Mesenchymal stem cell (in vitro differentiated cells and primary cell): ENCODE results near the gene AUTS2.

Experiments
- DNase-seq: peaks from one replicate; pipeline ENCODE4 v3.0.0-alpha.2; 2013
- H2AFZ ChIP-seq: one replicate; pipeline ENCODE4 v1.6.1; 2013; ENCODE audit warnings: low read depth, mild to moderate bottlenecking, control low read depth, inconsistent platforms, low read length, moderate library complexity
- H2AK5ac ChIP-seq: 2 replicates; pipeline ENCODE4 v1.6.1; 2013; ENCODE audit warnings: low read length, moderate library complexity, mild to moderate bottlenecking, inconsistent platforms; ENCODE audit not compliant: severe bottlenecking
- H2BK120ac ChIP-seq: one replicate; pipeline ENCODE4 v1.6.1; 2013; ENCODE audit warnings: low read depth, mild to moderate bottlenecking, inconsistent platforms, low read length, moderate library complexity
- H2BK12ac ChIP-seq, 2 experiments: one replicate each; pipeline ENCODE4 v1.6.1; 2013; ENCODE audit warnings: inconsistent platforms in 2 of 2, low read length in 2 of 2, mild to moderate bottlenecking in 2 of 2, moderate library complexity in 2 of 2, control low read depth in 1 of 2
- H2BK15ac ChIP-seq: one replicate; pipeline ENCODE4 v1.6.1; 2013; ENCODE audit warnings: mild to moderate bottlenecking, low read depth, inconsistent platforms; ENCODE audit not compliant: poor library complexity, severe bottlenecking
- H2BK5ac ChIP-seq: 2 replicates; pipeline ENCODE4 v1.6.1; 2013; ENCODE audit warnings: low read depth, mild to moderate bottlenecking, low read length, control low read depth, inconsistent platforms; ENCODE audit not compliant: poor library complexity, severe bottlenecking
- H3K14ac ChIP-seq, 2 experiments: one replicate each; pipeline ENCODE4 v1.6.1; 2013; ENCODE audit warnings: inconsistent platforms in 2 of 2, low read length in 2 of 2, control low read depth in 1 of 2, mild to moderate bottlenecking in 1 of 2, moderate library complexity in 1 of 2
- H3K18ac ChIP-seq, 2 experiments: one replicate each; pipeline ENCODE4 v1.6.1; 2013; ENCODE audit warnings: inconsistent platforms in 2 of 2, low read length in 2 of 2, control low read depth in 1 of 2, low read depth in 1 of 2, mild to moderate bottlenecking in 1 of 2
- H3K23ac ChIP-seq, 2 experiments: one replicate each; pipeline ENCODE4 v1.6.1; 2013; ENCODE audit warnings: inconsistent platforms in 2 of 2, low read length in 2 of 2, mild to moderate bottlenecking in 2 of 2, moderate library complexity in 2 of 2, control low read depth in 1 of 2
- H3K27ac ChIP-seq: 2 replicates; pipeline ENCODE4 v1.5.1; 2013; ENCODE audit warnings: mild to moderate bottlenecking, moderate library complexity, low read length, control low read depth, inconsistent platforms; ENCODE audit not compliant: poor library complexity, severe bottlenecking
- H3K27me3 ChIP-seq, 2 experiments: 2 replicates each; pipeline versions ENCODE4 v1.6.1 to v1.7.0; 2013; ENCODE audit warnings: low read length in 2 of 2, mild to moderate bottlenecking in 2 of 2, moderate library complexity in 2 of 2, control low read depth in 1 of 2, inconsistent platforms in 1 of 2; ENCODE audit not compliant: control insufficient read depth in 1 of 2, insufficient read depth in 1 of 2
- H3K36me3 ChIP-seq, 2 experiments: 2 replicates each; pipeline versions ENCODE4 v1.6.1 to v1.7.0; 2013; ENCODE audit warnings: low read length in 2 of 2, control low read depth in 1 of 2, inconsistent platforms in 1 of 2, low read depth in 1 of 2, mild to moderate bottlenecking in 1 of 2; ENCODE audit not compliant: insufficient read depth in 2 of 2, control insufficient read depth in 1 of 2
- H3K4ac ChIP-seq, 2 experiments: one replicate each; pipeline ENCODE4 v1.6.1; 2013; ENCODE audit warnings: inconsistent platforms in 2 of 2, low read length in 2 of 2, mild to moderate bottlenecking in 2 of 2, moderate library complexity in 2 of 2, control low read depth in 1 of 2, low read depth in 1 of 2
- H3K4me1 ChIP-seq: 2 replicates; pipeline ENCODE4 v1.6.1; 2013; ENCODE audit warnings: low read depth, low read length, control low read depth; ENCODE audit not compliant: control insufficient read depth, insufficient read depth
- H3K4me2 ChIP-seq: 2 replicates; pipeline ENCODE4 v1.6.1; 2013; ENCODE audit warnings: low read length, mild to moderate bottlenecking, inconsistent platforms; ENCODE audit not compliant: poor library complexity, severe bottlenecking
- H3K4me3 ChIP-seq, 2 experiments: 2 replicates each; pipeline versions ENCODE4 v1.5.1 to v1.7.0; 2013; ENCODE audit warnings: low read length in 2 of 2, mild to moderate bottlenecking in 2 of 2, control low read depth in 1 of 2, low read depth in 1 of 2; ENCODE audit not compliant: insufficient read depth in 1 of 2
- H3K79me1 ChIP-seq: replicated peaks from 2 replicates; pipeline ENCODE4 v1.6.1; 2013; ENCODE audit warnings: mild to moderate bottlenecking, control low read depth, low read length, inconsistent platforms; ENCODE audit not compliant: poor library complexity, severe bottlenecking
- H3K9ac ChIP-seq: 2 replicates; pipeline ENCODE4 v1.7.0; 2013; ENCODE audit warnings: mild to moderate bottlenecking, low read length, moderate library complexity
- H3K9me3 ChIP-seq: 2 replicates; pipeline ENCODE4 v1.7.0; 2013; ENCODE audit warnings: mild to moderate bottlenecking, low read length; ENCODE audit not compliant: control insufficient read depth
- H4K8ac ChIP-seq: one replicate; pipeline ENCODE4 v1.6.1; 2013; ENCODE audit warnings: inconsistent platforms, mild to moderate bottlenecking, low read length, moderate library complexity
- H4K91ac ChIP-seq: one replicate; pipeline ENCODE4 v1.6.1; 2013; ENCODE audit warnings: mild to moderate bottlenecking, low read length, inconsistent platforms
- WGBS: methylation state at CpG from one replicate; pipeline ENCODE4 v1.1.7; 2013; ENCODE audit warnings: mixed read lengths; 5-methylcytosine and 5-hydroxymethylcytosine counted together

AUTS2 gene

DNA sequence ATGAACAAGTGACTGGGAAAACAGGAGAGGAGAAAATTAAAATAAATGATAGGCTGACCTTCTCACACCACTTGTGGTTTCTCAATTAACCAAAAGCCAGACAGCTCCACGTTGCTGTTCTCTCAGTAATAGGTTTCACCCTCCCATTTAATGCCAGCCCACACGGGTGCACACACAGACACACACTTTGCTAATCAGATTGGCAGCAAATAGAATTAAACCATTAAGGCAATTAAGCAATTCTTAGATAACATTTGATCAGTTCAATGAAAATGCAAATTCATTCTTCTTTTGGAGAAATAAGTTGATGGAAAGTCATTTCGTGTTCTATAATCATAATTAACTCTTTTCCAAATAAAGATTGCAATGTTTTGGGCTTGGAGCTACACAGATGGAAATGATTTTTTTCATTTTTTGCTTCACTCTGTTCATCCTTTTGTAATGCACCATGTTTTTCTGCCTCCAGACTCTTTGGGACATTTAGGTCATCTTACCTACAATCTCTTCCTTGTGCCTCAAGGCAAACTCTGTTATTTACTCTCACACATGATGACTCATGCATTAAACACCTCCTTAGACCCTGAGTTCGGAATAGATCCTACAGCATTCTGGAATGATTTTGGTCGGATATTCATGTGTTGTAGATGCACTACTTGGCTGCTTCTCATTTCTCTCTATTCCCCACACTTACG is 700.7 kb downstream of the AUTS2 start:
- Histone ChIP-seq H3K9me3 (no peaks in the 10 kb centered on the region), H3K36me3 (no peaks in the 10 kb centered on the region), H2BK120ac (no peak overlapping the region), H2BK5ac (no peak overlapping the region), H2BK12ac (no peak overlapping the region), H4K8ac (no peak overlapping the region), H2BK15ac (no peak overlapping the region), H3K4me3 (no peak overlapping the region), H3K4me1 (no peaks in the 10 kb centered on the region), H3K14ac (no peak overlapping the region), H3K27me3 (no peaks in the 10 kb centered on the region), H3K79me1 (no peaks in the 10 kb centered on the region), H4K91ac (no peak overlapping the region), H3K4ac (no peak overlapping the region), H2AFZ (no peak overlapping the region), H2AK5ac (no peak overlapping the region), H3K27ac (no peak overlapping the region), H3K18ac (no peak overlapping the region), H3K9ac (no peak overlapping the region), H3K23ac (no peak overlapping the region), H3K4me2 (no peak overlapping the region)
- 81% methylated on average over 6 of the region's 6 CpGs for WGBS
- DNase-seq = no peak

DNA sequence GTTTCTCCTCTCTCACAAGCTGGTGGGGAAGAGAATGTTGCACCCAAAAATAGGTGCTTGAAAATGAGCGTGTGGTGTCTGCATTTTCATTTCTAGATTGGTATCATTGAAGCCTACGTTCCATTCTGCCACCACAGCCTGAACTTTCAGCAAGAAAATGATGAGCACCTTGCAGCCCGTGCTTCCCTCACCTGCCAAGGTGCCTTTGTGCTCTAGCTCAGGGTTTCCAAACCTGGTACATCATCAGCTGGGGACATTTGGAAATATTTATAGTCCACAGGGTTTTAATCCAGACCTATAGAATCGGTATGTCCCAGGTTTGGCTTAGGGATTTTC is 701.2 kb downstream of the AUTS2 start:
- H3K36me3 ChIP-seq = no peaks in the 10 kb centered on the region
- H2AFZ ChIP-seq = no peak overlapping the region
- H3K9me3 ChIP-seq = no peaks in the 10 kb centered on the region
- H3K18ac ChIP-seq = no peak overlapping the region
- H4K91ac ChIP-seq = no peak overlapping the region
- no peak overlapping the region for H3K4me2 ChIP-seq
- H3K4me1 ChIP-seq = no peaks in the 10 kb centered on the region
- no peak overlapping the region for H3K14ac ChIP-seq
- H3K4me3 ChIP-seq = no peak overlapping the region
- WGBS = 86% methylated on average over 3 of the region's 4 CpGs
- no peak for DNase-seq
- H2BK12ac ChIP-seq = no peak overlapping the region
- no peak overlapping the region for H2BK5ac ChIP-seq
- H2BK15ac ChIP-seq = no peak overlapping the region
- no peak overlapping the region for H2BK120ac ChIP-seq
- no peak overlapping the region for H3K27ac ChIP-seq
- H3K79me1 ChIP-seq = no peaks in the 10 kb centered on the region
- no peak overlapping the region for H3K4ac ChIP-seq
- no peak overlapping the region for H4K8ac ChIP-seq
- no peaks in the 10 kb centered on the region for H3K27me3 ChIP-seq
- no peak overlapping the region for H3K23ac ChIP-seq
- no peak overlapping the region for H3K9ac ChIP-seq
- H2AK5ac ChIP-seq = no peak overlapping the region

- Histone ChIP-seq H3K27ac (no peak overlapping the region), H3K4me2 (no peak overlapping the region), H3K23ac (no peak overlapping the region), H3K4ac (no peak overlapping the region), H2BK120ac (no peak overlapping the region), H3K9me3 (no peaks in the 10 kb centered on the region), H3K14ac (no peak overlapping the region), H3K9ac (no peak overlapping the region), H4K91ac (no peak overlapping the region), H4K8ac (no peak overlapping the region), H2AFZ (no peak overlapping the region), H3K79me1 (no peaks in the 10 kb centered on the region), H3K18ac (no peak overlapping the region), H3K4me1 (no peaks in the 10 kb centered on the region), H2AK5ac (no peak overlapping the region), H3K27me3 (no peaks in the 10 kb centered on the region), H3K4me3 (no peak overlapping the region), H2BK5ac (no peak overlapping the region), H2BK15ac (no peak overlapping the region), H3K36me3 (no peaks in the 10 kb centered on the region), H2BK12ac (no peak overlapping the region)
- DNase-seq = no peak
- 87% methylated on average over 2 of the region's 6 CpGs for WGBS
Observed at GRCh38 chr7:70301673-70302185, 703.5 kb downstream of the AUTS2 start.

DNA sequence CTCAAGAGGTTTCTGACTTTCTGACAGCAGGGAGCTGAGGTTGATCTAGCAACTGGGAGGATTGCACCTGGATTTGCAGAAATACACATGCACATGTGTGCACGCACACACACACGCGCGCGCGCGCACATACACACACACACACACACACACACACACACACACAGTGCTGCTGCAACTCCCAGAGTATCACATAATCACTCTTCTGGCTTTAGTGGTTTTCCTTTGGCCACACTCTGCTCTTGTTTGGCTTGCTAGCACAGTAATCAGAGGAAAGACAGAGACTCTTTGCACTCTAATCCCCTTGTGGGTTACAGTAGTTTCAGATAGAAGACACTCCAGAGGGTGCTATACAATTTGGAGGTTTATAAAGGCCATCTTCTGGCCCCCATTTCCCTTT is 705.0 kb downstream of the AUTS2 start:
- H3K36me3 ChIP-seq = no peaks in the 10 kb centered on the region
- H2BK15ac ChIP-seq = no peak overlapping the region
- no peak overlapping the region for H3K23ac ChIP-seq
- H3K9ac ChIP-seq = no peak overlapping the region
- H3K27ac ChIP-seq = no peak overlapping the region
- no peak overlapping the region for H2BK120ac ChIP-seq
- 94% methylated on average over 7 of the region's 7 CpGs for WGBS
- no peaks in the 10 kb centered on the region for H3K4me1 ChIP-seq
- no peak overlapping the region for H3K18ac ChIP-seq
- H2BK5ac ChIP-seq = no peak overlapping the region
- H4K91ac ChIP-seq = no peak overlapping the region
- H3K9me3 ChIP-seq = no peaks in the 10 kb centered on the region
- no peak overlapping the region for H3K4me3 ChIP-seq
- no peak overlapping the region for H2BK12ac ChIP-seq
- H2AK5ac ChIP-seq = no peak overlapping the region
- no peak overlapping the region for H3K4ac ChIP-seq
- no peak for DNase-seq
- H2AFZ ChIP-seq = no peak overlapping the region
- H3K27me3 ChIP-seq = no peaks in the 10 kb centered on the region
- H3K14ac ChIP-seq = no peak overlapping the region
- H4K8ac ChIP-seq = no peak overlapping the region
- no peaks in the 10 kb centered on the region for H3K79me1 ChIP-seq
- no peak overlapping the region for H3K4me2 ChIP-seq
